ENCODE measurements around the gene YES1.

DNA sequence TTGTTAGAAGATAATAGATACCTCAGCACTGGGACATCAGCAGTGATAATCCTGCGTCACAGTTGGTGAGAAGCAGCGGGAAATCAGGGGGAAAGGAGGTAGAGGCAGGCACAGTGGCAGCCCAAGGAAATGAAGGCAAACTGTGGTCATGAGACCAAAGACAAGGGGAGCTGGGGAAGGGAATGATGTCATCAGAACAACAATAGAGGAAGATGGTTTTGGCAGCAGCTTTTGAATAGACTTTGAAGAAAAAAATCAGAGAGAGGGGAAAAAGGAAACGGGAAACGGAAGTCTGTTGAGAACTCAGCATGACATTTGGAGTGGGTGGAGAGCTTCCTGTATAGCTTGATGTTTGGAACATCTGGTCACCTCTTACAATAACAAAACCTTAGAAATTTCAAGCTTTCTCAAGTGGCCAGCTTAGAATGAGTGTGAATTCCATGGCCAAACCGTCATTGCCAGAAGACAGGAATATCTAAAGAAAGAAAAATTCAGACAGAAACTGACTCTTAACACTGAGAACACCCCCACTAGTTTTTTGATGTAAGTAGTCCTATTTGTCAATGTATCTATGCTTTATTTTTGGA, 18.4 kb upstream of the YES1 start:
- TF ChIP-seq, protein P1, sequence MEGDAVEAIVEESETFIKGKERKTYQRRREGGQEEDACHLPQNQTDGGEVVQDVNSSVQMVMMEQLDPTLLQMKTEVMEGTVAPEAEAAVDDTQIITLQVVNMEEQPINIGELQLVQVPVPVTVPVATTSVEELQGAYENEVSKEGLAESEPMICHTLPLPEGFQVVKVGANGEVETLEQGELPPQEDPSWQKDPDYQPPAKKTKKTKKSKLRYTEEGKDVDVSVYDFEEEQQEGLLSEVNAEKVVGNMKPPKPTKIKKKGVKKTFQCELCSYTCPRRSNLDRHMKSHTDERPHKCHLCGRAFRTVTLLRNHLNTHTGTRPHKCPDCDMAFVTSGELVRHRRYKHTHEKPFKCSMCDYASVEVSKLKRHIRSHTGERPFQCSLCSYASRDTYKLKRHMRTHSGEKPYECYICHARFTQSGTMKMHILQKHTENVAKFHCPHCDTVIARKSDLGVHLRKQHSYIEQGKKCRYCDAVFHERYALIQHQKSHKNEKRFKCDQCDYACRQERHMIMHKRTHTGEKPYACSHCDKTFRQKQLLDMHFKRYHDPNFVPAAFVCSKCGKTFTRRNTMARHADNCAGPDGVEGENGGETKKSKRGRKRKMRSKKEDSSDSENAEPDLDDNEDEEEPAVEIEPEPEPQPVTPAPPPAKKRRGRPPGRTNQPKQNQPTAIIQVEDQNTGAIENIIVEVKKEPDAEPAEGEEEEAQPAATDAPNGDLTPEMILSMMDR (IDR thresholded peaks at IDR 0.05; ENCODE audit: control extremely low read depth in 1 of 3, insufficient read depth in 1 of 3, low read depth in 1 of 3, low read length in 3 of 3) = no peak
- TF ChIP-seq FOSL1 (IDR thresholded peaks at IDR 0.05; ENCODE audit: insufficient read depth, low read depth, low read length) = no peak
- no peak for TF ChIP-seq MAFK (IDR thresholded peaks at IDR 0.05; ENCODE audit: low read depth, low read length)
- no peak for TF ChIP-seq EP300 (IDR thresholded peaks at IDR 0.05; ENCODE audit: borderline replicate concordance in 1 of 2, low read depth in 2 of 2, low read length in 2 of 2)
- TF ChIP-seq RFX5 (IDR thresholded peaks at IDR 0.05; ENCODE audit: borderline replicate concordance, low read depth, low read length) = no peak
- TF ChIP-seq CHD1 (IDR thresholded peaks at IDR 0.05; ENCODE audit: low read depth, low read length) = no peak
